ENCODE data around the gene NCOA7. TPM values are rescaled to one million over a fixed set of nuclear protein-coding genes. Genes with fewer than 3 reads are reported as not detected.

NCOA7 gene
- total RNA-seq, 1 experiment from 2014 or later: 34.2 TPM

- no peak overlapping the region for H2AFZ ChIP-seq (ENCODE audit: low read length)
- no peaks in the 10 kb centered on the region for H3K9me3 ChIP-seq (ENCODE audit: low read length)
- H4K20me1 ChIP-seq (ENCODE audit: insufficient read depth, low read depth, low read length): no peaks in the 10 kb centered on the region
- H3K79me2 ChIP-seq (ENCODE audit: low read length): peaks cover 96% of the 10 kb centered on the region
- no peak overlapping the region for H3K27ac ChIP-seq (ENCODE audit: low read length)
- peaks cover 43% of the 10 kb centered on the region for H3K4me1 ChIP-seq (ENCODE audit: low read length)
- no peaks in the 10 kb centered on the region for H3K27me3 ChIP-seq (ENCODE audit: low read length)
- no peak overlapping the region for H3K4me3 ChIP-seq (ENCODE audit: low read length)
- no peaks in the 10 kb centered on the region for H3K9me2 ChIP-seq (replicated peaks; ENCODE audit: insufficient read depth, low read length)
- H3K4me2 ChIP-seq (ENCODE audit: low read depth, low read length, poor library complexity, severe bottlenecking): no peak overlapping the region
- DNase-seq: no peak
- H3K36me3 ChIP-seq (ENCODE audit: insufficient read depth, low read length): peaks cover 3% of the 10 kb centered on the region; the same call in 1 of the 2 replicates
- H3K9ac ChIP-seq (ENCODE audit: low read length): no peak overlapping the region
Measured at GRCh38 chr6:125826695-125827463, 36.1 kb downstream of the NCOA7 start.

- peaks cover 96% of the 10 kb centered on the region for H3K79me2 ChIP-seq (ENCODE audit: low read length)
- H3K9me2 ChIP-seq (replicated peaks; ENCODE audit: insufficient read depth, low read length): no peaks in the 10 kb centered on the region
- H3K4me1 ChIP-seq (ENCODE audit: low read length): peaks cover 53% of the 10 kb centered on the region
- no peak overlapping the region for H3K27ac ChIP-seq (ENCODE audit: low read length)
- H3K9me3 ChIP-seq (ENCODE audit: low read length): no peaks in the 10 kb centered on the region
- no peak overlapping the region for H2AFZ ChIP-seq (ENCODE audit: low read length)
- no peak overlapping the region for H3K4me3 ChIP-seq (ENCODE audit: low read length)
- H4K20me1 ChIP-seq (ENCODE audit: insufficient read depth, low read depth, low read length): no peaks in the 10 kb centered on the region
- H3K27me3 ChIP-seq (ENCODE audit: low read length): no peaks in the 10 kb centered on the region
- no peak overlapping the region for H3K9ac ChIP-seq (ENCODE audit: low read length)
- no peak overlapping the region for H3K4me2 ChIP-seq (ENCODE audit: low read depth, low read length, poor library complexity, severe bottlenecking)
- DNase-seq: no peak
- H3K36me3 ChIP-seq (ENCODE audit: insufficient read depth, low read length): peaks cover 3% of the 10 kb centered on the region; the same call in 1 of the 2 replicates
Measured at GRCh38 chr6:125827788-125828320, 37.1 kb downstream of the NCOA7 start.

- no peak overlapping the region for H3K4me2 ChIP-seq (ENCODE audit: low read depth, low read length, poor library complexity, severe bottlenecking)
- H3K9ac ChIP-seq (ENCODE audit: low read length): no peak overlapping the region
- no peak for DNase-seq
- H3K27ac ChIP-seq (ENCODE audit: low read length): no peak overlapping the region
- peaks cover 95% of the 10 kb centered on the region for H3K79me2 ChIP-seq (ENCODE audit: low read length)
- H3K9me2 ChIP-seq (replicated peaks; ENCODE audit: insufficient read depth, low read length): no peaks in the 10 kb centered on the region
- no peaks in the 10 kb centered on the region for H3K27me3 ChIP-seq (ENCODE audit: low read length)
- peaks cover 59% of the 10 kb centered on the region for H3K4me1 ChIP-seq (ENCODE audit: low read length)
- no peaks in the 10 kb centered on the region; the same call in 1 of the 2 replicates for H3K36me3 ChIP-seq (ENCODE audit: insufficient read depth, low read length)
- no peaks in the 10 kb centered on the region for H4K20me1 ChIP-seq (ENCODE audit: insufficient read depth, low read depth, low read length)
- no peak overlapping the region for H3K4me3 ChIP-seq (ENCODE audit: low read length)
- H3K9me3 ChIP-seq (ENCODE audit: low read length): no peaks in the 10 kb centered on the region
- H2AFZ ChIP-seq (ENCODE audit: low read length): no peak overlapping the region
Measured at GRCh38 chr6:125828476-125829039, 37.8 kb downstream of the NCOA7 start.

- no peak overlapping the region for H3K4me3 ChIP-seq (ENCODE audit: low read length)
- H3K27me3 ChIP-seq (ENCODE audit: low read length): no peaks in the 10 kb centered on the region
- no peaks in the 10 kb centered on the region for H4K20me1 ChIP-seq (ENCODE audit: insufficient read depth, low read depth, low read length)
- H3K4me1 ChIP-seq (ENCODE audit: low read length): peaks cover 60% of the 10 kb centered on the region
- H2AFZ ChIP-seq (ENCODE audit: low read length): no peak overlapping the region
- H3K27ac ChIP-seq (ENCODE audit: low read length): peak overlapping the region; percentile 14; the same call in 1 of the 2 replicates
- H3K79me2 ChIP-seq (ENCODE audit: low read length): peaks cover 96% of the 10 kb centered on the region
- no peak overlapping the region for H3K9ac ChIP-seq (ENCODE audit: low read length)
- H3K9me3 ChIP-seq (ENCODE audit: low read length): no peaks in the 10 kb centered on the region
- no peak overlapping the region for H3K4me2 ChIP-seq (ENCODE audit: low read depth, low read length, poor library complexity, severe bottlenecking)
- no peak for DNase-seq
- H3K36me3 ChIP-seq (ENCODE audit: insufficient read depth, low read length): no peaks in the 10 kb centered on the region; the same call in 1 of the 2 replicates
- no peaks in the 10 kb centered on the region for H3K9me2 ChIP-seq (replicated peaks; ENCODE audit: insufficient read depth, low read length)
Measured at GRCh38 chr6:125829433-125829832, 38.7 kb downstream of the NCOA7 start.

GRCh38 chr6:125831659-125832058 is 40.9 kb downstream of the NCOA7 start:
- peaks cover 49% of the 10 kb centered on the region for H3K4me1 ChIP-seq (ENCODE audit: low read length)
- no peaks in the 10 kb centered on the region for H4K20me1 ChIP-seq (ENCODE audit: insufficient read depth, low read depth, low read length)
- H3K4me2 ChIP-seq (ENCODE audit: low read depth, low read length, poor library complexity, severe bottlenecking): peak overlapping the region; percentile 0
- peaks cover 97% of the 10 kb centered on the region for H3K79me2 ChIP-seq (ENCODE audit: low read length)
- no peaks in the 10 kb centered on the region for H3K9me3 ChIP-seq (ENCODE audit: low read length)
- H3K36me3 ChIP-seq (ENCODE audit: insufficient read depth, low read length): no peaks in the 10 kb centered on the region
- no peak overlapping the region for H3K9ac ChIP-seq (ENCODE audit: low read length)
- H3K27me3 ChIP-seq (ENCODE audit: low read length): no peaks in the 10 kb centered on the region
- no peak overlapping the region for H3K4me3 ChIP-seq (ENCODE audit: low read length)
- H3K27ac ChIP-seq (ENCODE audit: low read length): no peak overlapping the region
- no peaks in the 10 kb centered on the region for H3K9me2 ChIP-seq (replicated peaks; ENCODE audit: insufficient read depth, low read length)
- no peak for DNase-seq
- H2AFZ ChIP-seq (ENCODE audit: low read length): no peak overlapping the region

GRCh38 chr6:125832391-125833117 is 41.8 kb downstream of the NCOA7 start:
- Histone ChIP-seq H4K20me1 (ENCODE audit: insufficient read depth, low read depth, low read length) (no peaks in the 10 kb centered on the region), H3K4me3 (ENCODE audit: low read length) (peak overlapping the region; percentile 13; the same call in 1 of the 2 replicates), H3K9me2 (replicated peaks; ENCODE audit: insufficient read depth, low read length) (no peaks in the 10 kb centered on the region), H3K27me3 (ENCODE audit: low read length) (no peaks in the 10 kb centered on the region), H3K9me3 (ENCODE audit: low read length) (no peaks in the 10 kb centered on the region), H3K27ac (ENCODE audit: low read length) (peak overlapping the region; percentile 24; the same call in 1 of the 2 replicates), H3K4me1 (ENCODE audit: low read length) (peaks cover 49% of the 10 kb centered on the region), H3K4me2 (ENCODE audit: low read depth, low read length, poor library complexity, severe bottlenecking) (peak overlapping the region; percentile 53), H2AFZ (ENCODE audit: low read length) (no peak overlapping the region), H3K36me3 (ENCODE audit: insufficient read depth, low read length) (no peaks in the 10 kb centered on the region), H3K79me2 (ENCODE audit: low read length) (peaks cover 97% of the 10 kb centered on the region), H3K9ac (ENCODE audit: low read length) (peak overlapping the region; percentile 40)
- no peak for DNase-seq

- Histone ChIP-seq H3K9me2 (replicated peaks; ENCODE audit: insufficient read depth, low read length) (no peaks in the 10 kb centered on the region), H3K79me2 (ENCODE audit: low read length) (peaks cover 98% of the 10 kb centered on the region), H3K9ac (ENCODE audit: low read length) (no peak overlapping the region), H3K9me3 (ENCODE audit: low read length) (no peaks in the 10 kb centered on the region), H3K4me1 (ENCODE audit: low read length) (peaks cover 41% of the 10 kb centered on the region), H2AFZ (ENCODE audit: low read length) (no peak overlapping the region), H4K20me1 (ENCODE audit: insufficient read depth, low read depth, low read length) (no peaks in the 10 kb centered on the region), H3K27ac (ENCODE audit: low read length) (peak overlapping the region; percentile 13; the same call in 1 of the 2 replicates), H3K4me3 (ENCODE audit: low read length) (no peak overlapping the region), H3K36me3 (ENCODE audit: insufficient read depth, low read length) (no peaks in the 10 kb centered on the region), H3K4me2 (ENCODE audit: low read depth, low read length, poor library complexity, severe bottlenecking) (no peak overlapping the region), H3K27me3 (ENCODE audit: low read length) (no peaks in the 10 kb centered on the region)
- DNase-seq: no peak
Measured at GRCh38 chr6:125834348-125834747, 43.6 kb downstream of the NCOA7 start.
